K562 (cell line): ENCODE measurements around the gene HOXB3. TPM values are rescaled to one million over a fixed set of nuclear protein-coding genes. Genes with fewer than 3 reads are reported as not detected.

Source experiments
- BCOR ChIP-seq: fragments of 450-650 bp; IDR thresholded peaks from 2 replicates; pipeline ENCODE4 v1.6.1; 2016
- BHLHE40 ChIP-seq: IDR thresholded peaks from 2 replicates; pipeline ENCODE4 v1.6.1; 2011; ENCODE audit warnings: low read length, improper control_type of control experiment
- C11orf30 ChIP-seq: fragments of 450-650 bp; IDR thresholded peaks from 2 replicates; pipeline ENCODE4 v1.6.1; 2016; ENCODE audit warnings: low read depth, mild to moderate bottlenecking
- CBFA2T2 ChIP-seq: fragments of 450-650 bp; conservative IDR thresholded peaks from 2 replicates; pipeline ENCODE4 v1.6.1; 2017; ENCODE audit warnings: mild to moderate bottlenecking
- DEAF1 ChIP-seq: fragments of 450-650 bp; formaldehyde crosslinking; IDR thresholded peaks from 2 replicates; pipeline ENCODE4 v1.4.0; 2020; ENCODE audit warnings: mild to moderate bottlenecking, moderate library complexity
- ETV1 ChIP-seq: fragments of 450-650 bp; conservative IDR thresholded peaks from 2 replicates; pipeline ENCODE4 v1.6.1; 2016; ENCODE audit warnings: missing genetic modification characterization, control low read depth, low read depth, missing compliant biosample characterization
- FOS ChIP-seq: IDR thresholded peaks from 3 replicates; pipeline ENCODE4 v1.6.1; 2011; ENCODE audit not compliant: insufficient read length; ENCODE audit errors: extremely low read depth
- GATA2 ChIP-seq: sonication (generic); formaldehyde crosslinking; IDR thresholded peaks from 2 replicates; pipeline ENCODE4 v1.4.0; 2020; ENCODE audit warnings: mild to moderate bottlenecking, missing genetic modification reagents
- GTF2F1 ChIP-seq: IDR thresholded peaks from 2 replicates; pipeline ENCODE4 v1.6.1; 2011; ENCODE audit warnings: low read depth, low read length, improper control_type of control experiment
- L3MBTL2 ChIP-seq: fragments of 450-650 bp; IDR thresholded peaks from 2 replicates; pipeline ENCODE4 v1.6.1; 2016; ENCODE audit warnings: mild to moderate bottlenecking, moderate library complexity
- MAFG ChIP-seq: fragments of 450-650 bp; conservative IDR thresholded peaks from 2 replicates; pipeline ENCODE4 v1.6.1; 2016; ENCODE audit warnings: missing genetic modification characterization, missing compliant biosample characterization
- MYC ChIP-seq, 2 experiments: fragments of 250-450 bp in 1 of 2; sonication (Bioruptor Pico) in 1 of 2; IDR thresholded peaks; 2 replicates each; pipeline versions ENCODE4 v1.5.1 to v1.6.1; 2012 to 2021; ENCODE audit warnings: low read depth in 2 of 2, borderline replicate concordance in 1 of 2, improper control_type of control experiment in 1 of 2, low read length in 1 of 2, mild to moderate bottlenecking in 1 of 2, moderate library complexity in 1 of 2
- NFATC3 ChIP-seq: fragments of 450-650 bp; IDR thresholded peaks from 2 replicates; pipeline ENCODE4 v1.6.1; 2017; ENCODE audit warnings: mild to moderate bottlenecking
- PHF8 ChIP-seq: fragments of 200-600 bp; sonication (generic); IDR thresholded peaks from 2 replicates; pipeline ENCODE4 v1.6.1; 2012; ENCODE audit warnings: mixed run types, mild to moderate bottlenecking, inconsistent platforms, low read length, moderate library complexity, borderline replicate concordance
- POLR2G ChIP-seq: fragments of 200-400 bp; formaldehyde crosslinking; IDR thresholded peaks from 2 replicates; pipeline ENCODE4 v1.6.1; 2017; ENCODE audit warnings: low read depth, mild to moderate bottlenecking, antibody characterized with exemption, low read length, moderate library complexity
- PYGO2 ChIP-seq: fragments of 450-650 bp; IDR thresholded peaks from 2 replicates; pipeline ENCODE4 v1.6.1; 2016; ENCODE audit warnings: mild to moderate bottlenecking, missing genetic modification characterization, moderate library complexity, missing compliant biosample characterization
- RAD51 ChIP-seq: fragments of 450-650 bp; IDR thresholded peaks from 2 replicates; pipeline ENCODE4 v1.7.1; 2016; ENCODE audit warnings: low read depth, mild to moderate bottlenecking, borderline replicate concordance
- SAP30 ChIP-seq: fragments of 200-600 bp; sonication (generic); IDR thresholded peaks from 2 replicates; pipeline ENCODE4 v1.6.1; 2012; ENCODE audit warnings: borderline replicate concordance, low read depth, mild to moderate bottlenecking, moderate library complexity, low read length, control low read depth, inconsistent platforms; ENCODE audit not compliant: insufficient read depth, poor library complexity, severe bottlenecking
- SIN3A ChIP-seq, 2 experiments: fragments of 150-350 bp in 1 of 2; IDR thresholded peaks; 2 replicates each; pipeline ENCODE4 v1.6.1; 2011 to 2016; ENCODE audit warnings: borderline replicate concordance in 2 of 2, low read depth in 2 of 2, low read length in 2 of 2, mild to moderate bottlenecking in 2 of 2, moderate library complexity in 2 of 2; ENCODE audit not compliant: control insufficient read depth in 1 of 2
- SRF ChIP-seq, 2 experiments: fragments of 250-450, 450-650 bp in 1 of 2; sonication (Bioruptor Pico) in 1 of 2; sonication (generic) in 1 of 2; formaldehyde crosslinking; IDR thresholded peaks; 2 replicates each; pipeline versions ENCODE4 v1.5.0 to v1.5.1; 2020 to 2022; ENCODE audit warnings: mild to moderate bottlenecking in 1 of 2, missing genetic modification reagents in 1 of 2
- YBX1 ChIP-seq: fragments of 450-650 bp; IDR thresholded peaks from 2 replicates; pipeline ENCODE4 v1.7.1; 2016; ENCODE audit warnings: mild to moderate bottlenecking
- ZBTB7A ChIP-seq: IDR thresholded peaks from 2 replicates; pipeline ENCODE4 v1.6.1; 2011; ENCODE audit warnings: low read depth, mild to moderate bottlenecking, low read length, moderate library complexity, borderline replicate concordance; ENCODE audit not compliant: control insufficient read depth
- ZNF766 ChIP-seq: fragments of 200-800 bp; sonication (Bioruptor generic); conservative IDR thresholded peaks from 2 replicates; pipeline ENCODE4 v1.6.1; 2016; ENCODE audit warnings: missing genetic modification characterization, missing compliant biosample characterization
- polyA plus RNA-seq, 8 experiments: library from polyadenylated mRNA; depleted of rRNA in 4 of 8; stranded (reverse) in 5 of 8; unstranded in 3 of 8; fragments of >200 nt; fragmentation: Nextera tagmentation in 2 of 8; fragmentation: Illumina TruSeq in 1 of 8; extraction: Ambion mirVana in 2 of 8; extraction: Trizol in 1 of 8; gene quantifications; 2 replicates each; pipeline versions ENCODE4 v1.2.1 to v1.2.3, GENCODE V29; 2011 to 2014; ENCODE audit warnings: inconsistent platforms in 1 of 8, missing spikeins in 1 of 8
- total RNA-seq, 7 experiments: library from RNA; depleted of rRNA in 6 of 7; stranded (reverse); fragments of >200 nt in 6 of 7; fragmentation: Illumina TruSeq in 2 of 7; extraction: Trizol in 2 of 7; gene quantifications; 2 replicates each; pipeline versions ENCODE4 v1.2.1 to v1.2.3, GENCODE V29; 2011 to 2021; ENCODE audit warnings: low replicate concordance in 1 of 7
- TF ChIP-seq, protein P1 (sequence below): sonication (generic); formaldehyde crosslinking; IDR thresholded peaks from 2 replicates; pipeline ENCODE4 v1.9.0; 2022; ENCODE audit warnings: mild to moderate bottlenecking, missing genetic modification reagents

Gene HOXB3
- total and polyA plus RNA-seq, 9 of the 15 experiments (the other 6 are each of a cell fraction or from before 2014, with no cell fraction given) = 2.4 to 41.3 (median 20.2) TPM

GRCh38 chr17:48577946-48578615 lies 12.0 kb downstream of the HOXB3 start, which contains the start of gene HOXB4 (continued):
- peak; percentile 90 for TF ChIP-seq RAD51
- TF ChIP-seq MAFG (tag) = no peak
- TF ChIP-seq NFATC3 = no peak
- TF ChIP-seq BHLHE40 = 0 out of 2 replicates have a peak, but pooled peaks have one; percentile 6
- peak; percentile 36; the same call in 1 of the 2 replicates for TF ChIP-seq L3MBTL2
- TF ChIP-seq MYC (IDR thresholded peaks at IDR 0.05; ENCODE audit: low read depth, low read length) = peak; percentile 34; the same call in 1 of the 2 replicates
- no peak for TF ChIP-seq MYC (CRISPR knock-in tag; IDR thresholded peaks at IDR 0.05; ENCODE audit: borderline replicate concordance, low read depth)
- no peak for TF ChIP-seq C11orf30
- TF ChIP-seq GTF2F1 = 0 out of 2 replicates have a peak, but pooled peaks have one; percentile 20
- peak; percentile 97 for TF ChIP-seq ZNF766 (CRISPR knock-in tag)
- peak; percentile 44 for TF ChIP-seq SAP30
- peak; percentile 14; the same call in 1 of the 2 replicates for TF ChIP-seq DEAF1 (CRISPR knock-in tag)
- TF ChIP-seq PHF8 = peak; percentile 36; the same call in 1 of the 2 replicates
- 0 out of 4 replicates have a peak, but pooled peaks of 1 of the 2 experiments have one; percentile 17 for TF ChIP-seq SRF (CRISPR knock-in tag; IDR thresholded peaks at IDR 0.05)
- 0 out of 2 replicates have a peak, but pooled peaks have one; percentile 31 for TF ChIP-seq GATA2 (CRISPR knock-in tag)
- peak; percentile 59 for TF ChIP-seq POLR2G
- peak; percentile 52 for TF ChIP-seq CBFA2T2
- TF ChIP-seq, protein P1, sequence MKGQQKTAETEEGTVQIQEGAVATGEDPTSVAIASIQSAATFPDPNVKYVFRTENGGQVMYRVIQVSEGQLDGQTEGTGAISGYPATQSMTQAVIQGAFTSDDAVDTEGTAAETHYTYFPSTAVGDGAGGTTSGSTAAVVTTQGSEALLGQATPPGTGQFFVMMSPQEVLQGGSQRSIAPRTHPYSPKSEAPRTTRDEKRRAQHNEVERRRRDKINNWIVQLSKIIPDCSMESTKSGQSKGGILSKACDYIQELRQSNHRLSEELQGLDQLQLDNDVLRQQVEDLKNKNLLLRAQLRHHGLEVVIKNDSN (CRISPR knock-in tag) = peak; percentile 92
- peak; percentile 79; the same call in 1 of the 2 replicates for TF ChIP-seq ZBTB7A
- TF ChIP-seq SIN3A (IDR thresholded peaks at IDR 0.05; ENCODE audit: borderline replicate concordance in 2 of 2, control insufficient read depth in 1 of 2, low read depth in 2 of 2, low read length in 2 of 2) = 0 out of 4 replicates have a peak, but pooled peaks of 1 of the 2 experiments have one; percentile 58
- no peak for TF ChIP-seq PYGO2 (tag)
- peak; percentile 33 for TF ChIP-seq FOS
- no peak for TF ChIP-seq YBX1
- no peak for TF ChIP-seq BCOR
- TF ChIP-seq ETV1 (tag) = no peak
